Measurements from ENCODE around the gene LAGE3.

Gene LAGE3

DNA sequence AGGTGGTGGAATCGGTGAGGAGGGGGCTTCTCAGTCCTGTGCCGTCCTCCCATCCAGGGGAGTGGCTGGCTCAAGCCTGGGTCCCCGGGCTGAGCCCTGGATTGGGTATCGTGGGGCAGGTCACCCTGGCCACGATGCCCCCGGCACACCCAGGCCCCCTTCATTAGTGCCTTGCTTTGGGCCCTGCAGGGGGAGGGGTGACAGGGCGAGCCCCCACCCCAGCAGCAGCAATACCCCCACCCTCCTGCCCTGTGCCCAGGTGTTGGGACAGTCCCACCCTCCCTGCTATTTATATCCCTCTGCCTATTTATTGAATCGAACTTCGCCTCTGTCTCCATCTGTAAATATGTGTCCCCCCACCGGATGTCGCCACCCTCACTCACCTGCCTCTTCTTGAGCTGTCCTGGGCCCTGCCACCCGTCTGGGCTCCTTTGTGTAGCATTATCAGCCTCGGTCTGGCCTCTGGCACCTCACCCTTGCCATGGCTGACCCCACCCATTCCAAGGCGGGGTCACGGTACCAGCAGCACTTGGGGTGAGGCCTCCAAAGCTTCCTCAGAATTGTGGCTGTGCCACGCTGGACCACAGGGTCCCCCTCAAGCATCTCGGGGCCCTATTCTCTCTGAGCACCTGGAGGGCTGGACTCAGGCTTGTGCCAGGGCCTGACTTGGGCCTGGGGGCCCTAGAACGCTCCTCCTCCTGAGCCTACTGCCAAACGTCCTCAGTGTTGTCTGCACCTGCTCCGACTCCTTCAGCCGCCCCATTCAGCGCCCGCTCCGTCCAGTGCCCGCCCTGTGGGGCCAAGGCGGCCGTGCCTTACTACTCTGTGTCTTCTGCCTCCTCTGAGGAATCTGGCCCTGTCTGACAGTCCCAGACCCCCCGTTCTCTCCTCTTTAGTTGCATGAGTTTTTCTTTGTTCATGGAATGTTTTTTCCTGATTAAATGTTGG, 6.1 kb downstream of the LAGE3 start:
- H3K27ac ChIP-seq (ENCODE audit: low read depth, low read length, poor library complexity, severe bottlenecking), result no peak overlapping the region
- peaks cover 3% of the 10 kb centered on the region for H3K4me1 ChIP-seq (ENCODE audit: insufficient read depth, low read length, severe bottlenecking)
- H4K20me1 ChIP-seq (ENCODE audit: insufficient read depth, low read length), result no peaks in the 10 kb centered on the region
- no peak overlapping the region for H3K9ac ChIP-seq (ENCODE audit: low read length)
- H3K79me2 ChIP-seq (ENCODE audit: insufficient read depth, low read length), result no peaks in the 10 kb centered on the region
- peaks cover 5% of the 10 kb centered on the region; the same call in 1 of the 2 replicates for H3K36me3 ChIP-seq (ENCODE audit: insufficient read depth, low read length)
- H3K4me3 ChIP-seq (ENCODE audit: low read depth, low read length, poor library complexity, severe bottlenecking), result no peak overlapping the region
- H3K9me3 ChIP-seq (ENCODE audit: low read length), result no peaks in the 10 kb centered on the region
- no peaks in the 10 kb centered on the region for H3K27me3 ChIP-seq (ENCODE audit: insufficient read depth, low read length)
- H3F3A ChIP-seq (ENCODE audit: insufficient read depth, low read length), result no peaks in the 10 kb centered on the region
- TF ChIP-seq EZH2 (IDR thresholded peaks at IDR 0.05; ENCODE audit: borderline replicate concordance, low read length), result no peak
- TF ChIP-seq, protein P1, sequence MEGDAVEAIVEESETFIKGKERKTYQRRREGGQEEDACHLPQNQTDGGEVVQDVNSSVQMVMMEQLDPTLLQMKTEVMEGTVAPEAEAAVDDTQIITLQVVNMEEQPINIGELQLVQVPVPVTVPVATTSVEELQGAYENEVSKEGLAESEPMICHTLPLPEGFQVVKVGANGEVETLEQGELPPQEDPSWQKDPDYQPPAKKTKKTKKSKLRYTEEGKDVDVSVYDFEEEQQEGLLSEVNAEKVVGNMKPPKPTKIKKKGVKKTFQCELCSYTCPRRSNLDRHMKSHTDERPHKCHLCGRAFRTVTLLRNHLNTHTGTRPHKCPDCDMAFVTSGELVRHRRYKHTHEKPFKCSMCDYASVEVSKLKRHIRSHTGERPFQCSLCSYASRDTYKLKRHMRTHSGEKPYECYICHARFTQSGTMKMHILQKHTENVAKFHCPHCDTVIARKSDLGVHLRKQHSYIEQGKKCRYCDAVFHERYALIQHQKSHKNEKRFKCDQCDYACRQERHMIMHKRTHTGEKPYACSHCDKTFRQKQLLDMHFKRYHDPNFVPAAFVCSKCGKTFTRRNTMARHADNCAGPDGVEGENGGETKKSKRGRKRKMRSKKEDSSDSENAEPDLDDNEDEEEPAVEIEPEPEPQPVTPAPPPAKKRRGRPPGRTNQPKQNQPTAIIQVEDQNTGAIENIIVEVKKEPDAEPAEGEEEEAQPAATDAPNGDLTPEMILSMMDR (IDR thresholded peaks at IDR 0.05; ENCODE audit: low read length), result no peak
- H3K9me2 ChIP-seq (ENCODE audit: low read depth, low read length), result no peaks in the 10 kb centered on the region
- H2AFZ ChIP-seq (ENCODE audit: low read length), result no peak overlapping the region
- H3K4me2 ChIP-seq (ENCODE audit: low read length), result no peak overlapping the region

DNA sequence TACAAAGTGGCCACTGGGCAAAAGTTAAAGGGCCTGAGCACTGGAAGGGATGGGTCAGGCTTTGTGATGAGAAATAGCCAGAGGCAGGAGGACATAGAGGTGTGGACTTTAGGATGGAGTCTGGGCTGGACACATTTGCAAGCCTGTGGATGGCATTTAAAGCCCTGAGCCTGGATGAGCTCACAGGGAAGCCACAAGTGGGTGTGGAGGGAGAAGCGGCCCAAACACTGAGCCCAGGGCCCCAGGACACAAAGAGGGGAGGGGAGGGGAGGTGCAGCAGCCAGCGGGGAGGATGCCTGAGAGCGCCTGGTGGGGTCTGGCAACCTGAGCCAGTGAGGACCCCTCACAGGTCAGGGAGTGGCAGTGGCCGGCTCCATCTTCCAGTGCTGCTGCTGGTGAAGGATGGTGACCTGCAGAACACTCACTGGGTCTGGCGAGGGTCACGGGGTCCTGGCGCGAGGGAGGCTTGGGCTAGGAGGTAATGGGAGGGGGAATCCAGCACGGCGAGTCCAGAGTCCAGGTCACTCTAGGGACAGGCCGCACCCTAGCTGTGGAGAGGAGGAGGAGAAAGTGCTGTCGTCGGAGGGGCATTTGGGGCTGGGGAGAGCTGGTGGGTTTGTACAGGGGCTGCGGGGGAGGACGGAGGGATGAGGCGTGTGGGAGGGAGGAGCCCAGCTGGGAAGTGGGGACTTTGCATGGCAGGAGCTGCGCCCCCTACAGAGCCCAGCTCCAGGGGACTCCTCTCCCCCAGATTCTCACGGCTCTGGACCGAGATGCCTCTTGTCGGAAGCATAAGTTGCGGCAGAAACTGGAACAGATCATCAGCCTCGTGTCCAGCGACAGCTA, 7.0 kb downstream of the LAGE3 start:
- no peaks in the 10 kb centered on the region for H3K27me3 ChIP-seq (ENCODE audit: insufficient read depth, low read length)
- H3K9me2 ChIP-seq (ENCODE audit: low read depth, low read length), result no peaks in the 10 kb centered on the region
- no peak overlapping the region for H3K4me3 ChIP-seq (ENCODE audit: low read depth, low read length, poor library complexity, severe bottlenecking)
- H3K9ac ChIP-seq (ENCODE audit: low read length), result no peak overlapping the region
- no peaks in the 10 kb centered on the region for H3F3A ChIP-seq (ENCODE audit: insufficient read depth, low read length)
- no peaks in the 10 kb centered on the region for H3K4me1 ChIP-seq (ENCODE audit: insufficient read depth, low read length, severe bottlenecking)
- no peak overlapping the region for H3K4me2 ChIP-seq (ENCODE audit: low read length)
- H3K9me3 ChIP-seq (ENCODE audit: low read length), result no peaks in the 10 kb centered on the region
- H4K20me1 ChIP-seq (ENCODE audit: insufficient read depth, low read length), result no peaks in the 10 kb centered on the region
- no peak overlapping the region for H3K27ac ChIP-seq (ENCODE audit: low read depth, low read length, poor library complexity, severe bottlenecking)
- TF ChIP-seq, protein P1 (IDR thresholded peaks at IDR 0.05; ENCODE audit: low read length), result no peak
- no peak for TF ChIP-seq EZH2 (IDR thresholded peaks at IDR 0.05; ENCODE audit: borderline replicate concordance, low read length)
- peaks cover 5% of the 10 kb centered on the region; the same call in 1 of the 2 replicates for H3K36me3 ChIP-seq (ENCODE audit: insufficient read depth, low read length)
- H3K79me2 ChIP-seq (ENCODE audit: insufficient read depth, low read length), result no peaks in the 10 kb centered on the region
- H2AFZ ChIP-seq (ENCODE audit: low read length), result no peak overlapping the region

DNA sequence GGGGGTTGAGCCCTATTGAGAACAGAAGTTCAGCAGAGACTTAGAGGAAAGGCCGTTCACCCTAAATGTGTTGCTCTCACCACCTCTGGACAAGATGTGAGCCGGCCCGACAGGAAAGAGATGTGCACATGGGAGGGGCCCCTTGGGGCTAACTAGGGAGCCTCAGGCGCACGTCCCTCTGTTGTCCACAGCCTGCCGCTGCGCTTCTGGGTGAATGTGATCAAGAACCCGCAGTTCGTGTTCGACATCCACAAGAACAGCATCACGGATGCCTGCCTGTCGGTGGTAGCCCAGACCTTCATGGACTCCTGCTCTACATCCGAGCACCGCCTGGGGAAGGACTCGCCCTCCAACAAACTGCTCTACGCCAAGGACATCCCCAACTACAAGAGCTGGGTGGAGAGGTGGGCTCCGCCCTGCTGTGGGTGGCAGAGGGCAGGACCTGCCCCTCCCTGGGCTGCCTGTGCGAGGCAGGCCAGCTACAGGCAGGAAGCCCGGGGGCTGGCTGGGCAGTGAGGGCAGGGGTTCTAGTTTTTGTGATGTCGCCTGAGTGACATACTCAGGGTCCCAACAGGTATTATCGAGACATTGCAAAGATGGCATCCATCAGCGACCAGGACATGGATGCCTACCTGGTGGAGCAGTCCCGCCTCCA, 8.0 kb downstream of the LAGE3 start:
- Histone ChIP-seq H3K4me2 (ENCODE audit: low read length) (no peak overlapping the region), H3K79me2 (ENCODE audit: insufficient read depth, low read length) (no peaks in the 10 kb centered on the region), H3K9ac (ENCODE audit: low read length) (no peak overlapping the region), H3K27ac (ENCODE audit: low read depth, low read length, poor library complexity, severe bottlenecking) (no peak overlapping the region), H3K9me2 (ENCODE audit: low read depth, low read length) (no peaks in the 10 kb centered on the region), H2AFZ (ENCODE audit: low read length) (no peak overlapping the region), H3K4me3 (ENCODE audit: low read depth, low read length, poor library complexity, severe bottlenecking) (no peak overlapping the region), H3K4me1 (ENCODE audit: insufficient read depth, low read length, severe bottlenecking) (no peaks in the 10 kb centered on the region), H4K20me1 (ENCODE audit: insufficient read depth, low read length) (no peaks in the 10 kb centered on the region), H3K9me3 (ENCODE audit: low read length) (no peaks in the 10 kb centered on the region), H3K27me3 (ENCODE audit: insufficient read depth, low read length) (no peaks in the 10 kb centered on the region), H3F3A (ENCODE audit: insufficient read depth, low read length) (no peaks in the 10 kb centered on the region), H3K36me3 (ENCODE audit: insufficient read depth, low read length) (peaks cover 5% of the 10 kb centered on the region; the same call in 1 of the 2 replicates)
- TF ChIP-seq, protein P1 (IDR thresholded peaks at IDR 0.05; ENCODE audit: low read length), result no peak
- TF ChIP-seq EZH2 (IDR thresholded peaks at IDR 0.05; ENCODE audit: borderline replicate concordance, low read length), result no peak
